ENCODE measurements around the gene TAF11.

The TAF11 gene

GRCh38 chr6:34911822-34912221, 24.0 kb upstream of the TAF11 start:
- H3K4me3 ChIP-seq (replicated peaks; ENCODE audit: low read depth, low read length) = no peak overlapping the region
- H3K36me3 ChIP-seq (ENCODE audit: control insufficient read depth, insufficient read depth, low read length) = no peaks in the 10 kb centered on the region
- DNase-seq (ENCODE audit: extremely low read depth, insufficient read length) = no peak
- no peak for TF ChIP-seq CTCF (IDR thresholded peaks at IDR 0.05; ENCODE audit: insufficient read depth, low read length, poor library complexity, severe bottlenecking)
- no peaks in the 10 kb centered on the region for H3K27me3 ChIP-seq (replicated peaks; ENCODE audit: control insufficient read depth, insufficient read depth, low read length)

DNA sequence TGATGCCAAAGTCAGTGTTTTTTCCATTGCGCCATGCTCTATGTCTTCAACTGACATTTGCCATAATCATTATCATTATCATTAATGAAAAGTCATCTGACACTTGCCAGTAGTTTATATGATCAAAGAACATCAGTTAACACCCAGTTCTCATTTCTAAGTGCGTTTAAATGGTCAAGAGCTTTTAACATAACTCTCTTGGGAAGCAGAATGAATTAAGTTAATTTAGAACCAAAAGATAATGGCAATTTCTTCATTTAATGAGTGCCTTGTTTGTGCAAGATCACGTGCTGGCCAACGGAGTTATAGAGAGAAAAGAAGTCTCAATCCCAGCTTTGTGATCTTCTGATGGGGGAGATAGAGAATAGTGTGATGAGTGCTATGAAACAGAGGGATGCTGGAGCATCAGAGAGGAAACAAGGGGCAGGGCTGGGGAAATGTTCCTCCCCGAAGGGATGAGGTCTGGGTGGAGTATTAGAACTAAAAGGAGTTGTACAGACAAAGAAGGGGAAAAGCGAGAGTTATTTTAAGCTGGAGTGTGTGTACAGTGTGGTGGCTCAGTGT, 21.6 kb upstream of the TAF11 start:
- TF ChIP-seq CTCF (IDR thresholded peaks at IDR 0.05; ENCODE audit: insufficient read depth, low read length, poor library complexity, severe bottlenecking) = no peak
- Histone ChIP-seq H3K4me3 (replicated peaks; ENCODE audit: low read depth, low read length) (no peak overlapping the region), H3K27me3 (replicated peaks; ENCODE audit: control insufficient read depth, insufficient read depth, low read length) (no peaks in the 10 kb centered on the region), H3K36me3 (ENCODE audit: control insufficient read depth, insufficient read depth, low read length) (no peaks in the 10 kb centered on the region)
- no peak for DNase-seq (ENCODE audit: extremely low read depth, insufficient read length)

- no peak for DNase-seq (ENCODE audit: extremely low read depth, insufficient read length)
- Histone ChIP-seq H3K4me3 (replicated peaks; ENCODE audit: low read depth, low read length) (no peak overlapping the region), H3K36me3 (ENCODE audit: control insufficient read depth, insufficient read depth, low read length) (no peaks in the 10 kb centered on the region), H3K27me3 (replicated peaks; ENCODE audit: control insufficient read depth, insufficient read depth, low read length) (no peaks in the 10 kb centered on the region)
- no peak for TF ChIP-seq CTCF (IDR thresholded peaks at IDR 0.05; ENCODE audit: insufficient read depth, low read length, poor library complexity, severe bottlenecking)
These were observed 20.4 kb upstream of the TAF11 start for GRCh38 chr6:34908194-34908593.

DNA sequence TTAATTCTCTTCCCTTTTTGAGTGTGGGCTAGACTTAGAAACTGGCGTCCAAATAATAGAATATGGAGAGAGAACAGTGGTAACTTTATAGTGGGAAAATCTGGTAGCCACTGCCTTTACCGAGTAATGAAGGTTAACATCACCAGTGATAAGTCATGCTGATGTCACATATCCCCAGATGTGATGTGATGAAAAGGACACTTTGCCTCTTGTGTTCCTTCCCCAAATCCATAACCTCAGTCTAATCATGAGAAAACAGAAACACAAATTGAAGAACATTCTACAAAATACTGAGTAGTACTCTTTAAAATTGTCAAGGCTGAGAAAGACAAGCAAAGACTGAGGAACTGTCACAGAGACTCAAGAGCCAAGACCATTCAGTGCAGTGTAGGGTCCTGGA, 19.0 kb upstream of the TAF11 start:
- no peak overlapping the region for H3K4me3 ChIP-seq (replicated peaks; ENCODE audit: low read depth, low read length)
- no peaks in the 10 kb centered on the region for H3K27me3 ChIP-seq (replicated peaks; ENCODE audit: control insufficient read depth, insufficient read depth, low read length)
- no peak for TF ChIP-seq CTCF (IDR thresholded peaks at IDR 0.05; ENCODE audit: insufficient read depth, low read length, poor library complexity, severe bottlenecking)
- no peaks in the 10 kb centered on the region for H3K36me3 ChIP-seq (ENCODE audit: control insufficient read depth, insufficient read depth, low read length)
- no peak for DNase-seq (ENCODE audit: extremely low read depth, insufficient read length)

DNA sequence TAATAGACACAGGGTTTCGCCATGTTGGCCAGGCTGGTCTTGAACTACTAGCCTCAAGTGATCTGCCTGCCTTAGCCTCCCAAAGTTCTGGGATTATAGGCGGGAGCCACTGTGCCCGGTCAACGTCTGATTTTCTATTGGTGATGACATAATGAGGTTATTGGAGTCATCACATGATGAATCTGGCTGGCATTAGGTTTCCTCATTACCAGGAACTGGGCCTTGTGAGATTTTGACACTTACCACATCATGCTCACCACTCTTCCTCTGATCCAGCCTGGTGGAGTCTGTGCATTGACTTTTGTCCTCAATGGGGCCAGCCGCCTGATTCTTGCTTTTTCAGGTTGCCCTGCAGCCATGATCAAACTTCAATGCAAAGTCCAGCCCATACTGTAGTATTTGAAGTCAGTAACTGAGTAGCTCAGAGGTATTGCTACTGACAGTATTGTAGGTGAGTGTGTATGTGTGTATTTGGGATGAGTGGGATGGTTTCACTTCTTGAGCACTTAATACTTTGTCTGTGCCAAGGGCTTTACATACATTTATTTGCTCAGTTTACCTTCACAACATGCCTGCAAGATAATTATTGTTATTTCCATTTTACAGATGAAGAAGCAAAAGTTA, 17.3 kb upstream of the TAF11 start:
- no peak overlapping the region for H3K4me3 ChIP-seq (replicated peaks; ENCODE audit: low read depth, low read length)
- no peaks in the 10 kb centered on the region for H3K36me3 ChIP-seq (ENCODE audit: control insufficient read depth, insufficient read depth, low read length)
- no peak for DNase-seq (ENCODE audit: extremely low read depth, insufficient read length)
- TF ChIP-seq CTCF (IDR thresholded peaks at IDR 0.05; ENCODE audit: insufficient read depth, low read length, poor library complexity, severe bottlenecking) = no peak
- no peaks in the 10 kb centered on the region for H3K27me3 ChIP-seq (replicated peaks; ENCODE audit: control insufficient read depth, insufficient read depth, low read length)

- no peak for DNase-seq (ENCODE audit: extremely low read depth, insufficient read length)
- Histone ChIP-seq H3K27me3 (replicated peaks; ENCODE audit: control insufficient read depth, insufficient read depth, low read length) (no peaks in the 10 kb centered on the region), H3K36me3 (ENCODE audit: control insufficient read depth, insufficient read depth, low read length) (no peaks in the 10 kb centered on the region), H3K4me3 (replicated peaks; ENCODE audit: low read depth, low read length) (no peak overlapping the region)
- no peak for TF ChIP-seq CTCF (IDR thresholded peaks at IDR 0.05; ENCODE audit: insufficient read depth, low read length, poor library complexity, severe bottlenecking)
These were observed 14.1 kb upstream of the TAF11 start for GRCh38 chr6:34901930-34902329.

Data from GM06990 (cell line).